H54 (cell line): ENCODE results near the gene COX7B2.

ENCODE experiments used
- DNase-seq: peaks from one replicate; pipeline ENCODE4 v3.0.0; 2011; ENCODE audit warnings: low spot score, mixed read lengths; ENCODE audit not compliant: insufficient read length
- FAIRE-seq: peaks from 3 replicates; lab custom pipeline; 2011; peaks lifted over from hg19 to GRCh38; lab: Jason Lieb, UNC
- POLR2A ChIP-seq: IDR thresholded peaks from 2 replicates; pipeline ENCODE4 v1.6.1; 2011; ENCODE audit warnings: low read depth, mild to moderate bottlenecking, low read length

COX7B2 gene

DNA sequence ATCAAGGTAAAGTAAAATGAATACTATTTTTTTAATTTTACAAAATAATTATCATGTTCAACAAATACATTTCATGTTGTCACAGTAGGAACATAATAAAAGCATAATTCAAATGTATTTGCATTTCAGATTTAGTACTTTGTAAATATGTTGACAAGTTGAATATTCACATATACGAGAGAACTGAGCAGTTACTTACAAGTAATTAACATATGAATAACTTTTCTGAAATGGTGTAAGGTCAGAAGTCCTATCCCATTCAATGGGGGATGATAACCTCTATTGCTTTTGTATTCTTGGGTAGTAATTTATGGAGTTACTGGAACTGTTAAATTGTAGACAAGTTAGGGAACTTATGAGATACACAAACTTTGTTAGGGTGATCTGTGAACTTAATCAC lies 191.1 kb downstream of the COX7B2 start:
- FAIRE-seq = no peak
- TF ChIP-seq POLR2A = no peak
- no peak for DNase-seq

DNA sequence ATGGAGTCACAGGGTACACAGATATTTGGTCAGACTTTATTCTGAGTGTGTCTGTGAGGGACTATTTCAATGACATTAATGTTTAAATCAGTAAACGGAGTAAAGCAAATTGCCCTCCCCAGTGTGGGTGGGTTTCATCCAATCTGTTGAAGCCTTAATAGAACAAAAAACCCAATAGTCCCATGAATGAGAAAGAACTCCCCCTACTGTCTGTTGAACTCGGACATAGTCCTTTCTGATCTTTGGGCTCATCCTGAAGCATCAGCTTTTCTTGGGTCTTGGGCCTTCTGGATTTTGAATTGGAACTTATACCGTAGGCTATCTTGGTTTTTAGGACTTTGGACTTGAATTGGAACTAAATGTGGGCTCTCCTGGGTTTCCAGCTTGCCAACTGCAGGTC lies 193.6 kb downstream of the COX7B2 start:
- DNase-seq (no peak), FAIRE-seq (no peak)
- no peak for TF ChIP-seq POLR2A

- no peak for FAIRE-seq
- DNase-seq = no peak
- TF ChIP-seq POLR2A = no peak
These were observed 210.2 kb downstream of the COX7B2 start for GRCh38 chr4:46698891-46699290.
